Ishikawa (cell line): ENCODE results near the gene CEP131.

Experiments
- CEBPB ChIP-seq: IDR thresholded peaks from 2 replicates; pipeline ENCODE4 v1.6.1; 2012
- CREB1 ChIP-seq: IDR thresholded peaks from 2 replicates; pipeline ENCODE4 v1.6.1; 2012; ENCODE audit warnings: low read depth
- EGR1 ChIP-seq: IDR thresholded peaks from 2 replicates; pipeline ENCODE4 v1.6.1; 2012
- EP300 ChIP-seq: IDR thresholded peaks from 2 replicates; pipeline ENCODE4 v1.6.1; 2012; ENCODE audit warnings: borderline replicate concordance
- FOXM1 ChIP-seq: IDR thresholded peaks from 2 replicates; pipeline ENCODE4 v1.6.1; 2012; ENCODE audit warnings: low read depth, borderline replicate concordance
- NFIC ChIP-seq: IDR thresholded peaks from 2 replicates; pipeline ENCODE4 v1.6.1; 2012
- RAD21 ChIP-seq: IDR thresholded peaks from 2 replicates; pipeline ENCODE4 v1.6.1; 2012; ENCODE audit warnings: low read depth
- TAF1 ChIP-seq: IDR thresholded peaks from 2 replicates; pipeline ENCODE4 v1.6.1; 2012; ENCODE audit warnings: low read depth, mild to moderate bottlenecking
- TCF12 ChIP-seq: IDR thresholded peaks from 2 replicates; pipeline ENCODE4 v1.6.1; 2012; ENCODE audit warnings: low read depth
- TEAD4 ChIP-seq: IDR thresholded peaks from 2 replicates; pipeline ENCODE4 v1.6.1; 2012
- YY1 ChIP-seq: IDR thresholded peaks from 2 replicates; pipeline ENCODE4 v1.6.1; 2012; ENCODE audit warnings: low read depth
- ZBTB7A ChIP-seq: IDR thresholded peaks from 2 replicates; pipeline ENCODE4 v1.6.1; 2012; ENCODE audit warnings: low read depth
- TF ChIP-seq, protein P1 (sequence below): IDR thresholded peaks from 2 replicates; pipeline ENCODE4 v1.6.1; 2012
- TF ChIP-seq, protein P2 (sequence below): IDR thresholded peaks from 2 replicates; pipeline ENCODE4 v1.6.1; 2012
- TF ChIP-seq, protein P3 (sequence below): IDR thresholded peaks from 2 replicates; pipeline ENCODE4 v1.6.1; 2012; ENCODE audit warnings: low read depth, mild to moderate bottlenecking

CEP131 gene

DNA sequence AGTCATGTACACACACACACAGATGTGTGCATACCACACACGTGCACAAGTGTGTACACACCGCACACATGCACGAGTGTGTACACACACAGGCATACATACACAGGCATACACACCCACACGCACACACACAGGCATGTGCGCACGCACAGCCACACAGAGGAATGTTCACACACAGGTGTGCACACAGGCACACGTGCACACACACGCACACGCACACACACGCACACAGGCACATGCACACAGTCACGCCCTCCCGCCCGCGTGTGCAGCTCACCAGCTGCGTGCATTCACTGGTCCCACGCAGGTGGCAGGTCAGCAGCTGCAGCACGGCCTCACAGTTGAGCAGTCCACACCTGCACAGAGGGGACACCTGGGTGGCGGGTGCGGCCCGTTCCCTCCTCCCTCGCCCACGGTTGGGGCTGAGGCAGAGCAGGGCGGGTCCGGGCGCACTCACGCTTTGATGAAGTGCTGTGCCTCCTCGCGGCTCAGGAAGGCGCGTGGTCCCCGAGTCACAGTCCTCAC, 8.4 kb upstream of the CEP131 start:
- no peak for TF ChIP-seq YY1
- no peak for TF ChIP-seq TAF1
- TF ChIP-seq FOXM1: no peak
- no peak for TF ChIP-seq EGR1
- no peak for TF ChIP-seq EP300
- TF ChIP-seq, protein P1, sequence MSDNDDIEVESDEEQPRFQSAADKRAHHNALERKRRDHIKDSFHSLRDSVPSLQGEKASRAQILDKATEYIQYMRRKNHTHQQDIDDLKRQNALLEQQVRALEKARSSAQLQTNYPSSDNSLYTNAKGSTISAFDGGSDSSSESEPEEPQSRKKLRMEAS: no peak
- TF ChIP-seq RAD21: no peak
- no peak for TF ChIP-seq NFIC
- TF ChIP-seq TCF12: no peak
- no peak for TF ChIP-seq ZBTB7A
- TF ChIP-seq, protein P2, sequence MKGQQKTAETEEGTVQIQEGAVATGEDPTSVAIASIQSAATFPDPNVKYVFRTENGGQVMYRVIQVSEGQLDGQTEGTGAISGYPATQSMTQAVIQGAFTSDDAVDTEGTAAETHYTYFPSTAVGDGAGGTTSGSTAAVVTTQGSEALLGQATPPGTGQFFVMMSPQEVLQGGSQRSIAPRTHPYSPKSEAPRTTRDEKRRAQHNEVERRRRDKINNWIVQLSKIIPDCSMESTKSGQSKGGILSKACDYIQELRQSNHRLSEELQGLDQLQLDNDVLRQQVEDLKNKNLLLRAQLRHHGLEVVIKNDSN: no peak
- no peak for TF ChIP-seq CEBPB
- TF ChIP-seq TEAD4: no peak
- no peak for TF ChIP-seq CREB1

DNA sequence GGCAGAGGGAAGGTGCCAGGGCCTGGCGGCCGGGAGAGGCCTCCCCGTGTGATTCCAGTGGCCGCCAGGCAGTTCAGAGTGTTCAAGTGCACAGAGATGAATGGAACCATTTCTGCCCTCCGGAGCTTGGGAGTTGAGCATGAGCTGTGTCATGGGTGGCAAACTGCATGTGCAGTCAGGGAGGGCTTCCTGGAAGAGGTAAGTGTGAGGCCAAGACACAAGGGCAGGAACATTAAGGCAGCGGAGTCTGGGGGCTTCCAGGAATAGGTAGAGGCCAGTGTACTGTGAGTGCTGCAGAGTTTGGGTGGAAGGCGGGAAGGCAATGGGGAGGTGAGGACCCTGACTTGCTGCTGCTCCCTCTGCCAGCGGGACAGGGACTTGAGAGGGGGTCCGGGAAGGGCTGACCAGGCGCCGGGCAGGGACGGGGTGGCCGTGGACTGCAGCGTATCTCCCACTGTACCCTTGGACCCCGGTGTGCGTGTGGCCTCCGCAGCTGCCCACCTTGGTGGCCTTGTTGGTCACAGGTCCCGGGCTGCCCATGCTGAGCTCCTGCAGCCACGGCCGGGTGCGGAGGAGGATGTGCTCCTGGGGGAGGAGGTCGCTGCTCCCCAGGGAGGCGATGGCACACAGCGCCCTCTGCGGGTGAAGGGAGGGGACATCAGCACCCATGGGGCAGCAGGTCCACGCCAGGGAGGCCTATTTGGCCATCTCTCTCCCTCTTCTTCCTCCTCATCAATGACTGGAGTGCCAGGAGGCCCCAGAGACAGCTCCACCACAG, 7.5 kb upstream of the CEP131 start:
- TF ChIP-seq, protein P1: no peak
- peak; percentile 54 for TF ChIP-seq RAD21

DNA sequence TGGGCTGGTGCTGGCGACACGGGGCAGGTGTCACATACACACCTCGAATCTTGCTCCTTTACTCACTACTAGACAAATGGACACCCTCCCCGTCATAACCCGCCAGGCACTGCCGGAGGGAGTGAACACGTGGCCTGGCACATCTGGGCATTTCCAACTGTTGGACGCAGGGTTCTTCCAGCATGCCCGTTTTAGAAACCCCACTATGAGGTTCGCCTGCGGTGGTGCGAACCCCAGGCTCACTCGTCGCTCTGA, 6.8 kb upstream of the CEP131 start:
- TF ChIP-seq EGR1: no peak
- TF ChIP-seq ZBTB7A: no peak
- TF ChIP-seq NFIC: no peak
- no peak for TF ChIP-seq EP300
- no peak for TF ChIP-seq CREB1
- no peak for TF ChIP-seq RAD21
- no peak for TF ChIP-seq TAF1
- TF ChIP-seq, protein P1: no peak
- no peak for TF ChIP-seq YY1
- TF ChIP-seq FOXM1: no peak
- TF ChIP-seq, protein P3, sequence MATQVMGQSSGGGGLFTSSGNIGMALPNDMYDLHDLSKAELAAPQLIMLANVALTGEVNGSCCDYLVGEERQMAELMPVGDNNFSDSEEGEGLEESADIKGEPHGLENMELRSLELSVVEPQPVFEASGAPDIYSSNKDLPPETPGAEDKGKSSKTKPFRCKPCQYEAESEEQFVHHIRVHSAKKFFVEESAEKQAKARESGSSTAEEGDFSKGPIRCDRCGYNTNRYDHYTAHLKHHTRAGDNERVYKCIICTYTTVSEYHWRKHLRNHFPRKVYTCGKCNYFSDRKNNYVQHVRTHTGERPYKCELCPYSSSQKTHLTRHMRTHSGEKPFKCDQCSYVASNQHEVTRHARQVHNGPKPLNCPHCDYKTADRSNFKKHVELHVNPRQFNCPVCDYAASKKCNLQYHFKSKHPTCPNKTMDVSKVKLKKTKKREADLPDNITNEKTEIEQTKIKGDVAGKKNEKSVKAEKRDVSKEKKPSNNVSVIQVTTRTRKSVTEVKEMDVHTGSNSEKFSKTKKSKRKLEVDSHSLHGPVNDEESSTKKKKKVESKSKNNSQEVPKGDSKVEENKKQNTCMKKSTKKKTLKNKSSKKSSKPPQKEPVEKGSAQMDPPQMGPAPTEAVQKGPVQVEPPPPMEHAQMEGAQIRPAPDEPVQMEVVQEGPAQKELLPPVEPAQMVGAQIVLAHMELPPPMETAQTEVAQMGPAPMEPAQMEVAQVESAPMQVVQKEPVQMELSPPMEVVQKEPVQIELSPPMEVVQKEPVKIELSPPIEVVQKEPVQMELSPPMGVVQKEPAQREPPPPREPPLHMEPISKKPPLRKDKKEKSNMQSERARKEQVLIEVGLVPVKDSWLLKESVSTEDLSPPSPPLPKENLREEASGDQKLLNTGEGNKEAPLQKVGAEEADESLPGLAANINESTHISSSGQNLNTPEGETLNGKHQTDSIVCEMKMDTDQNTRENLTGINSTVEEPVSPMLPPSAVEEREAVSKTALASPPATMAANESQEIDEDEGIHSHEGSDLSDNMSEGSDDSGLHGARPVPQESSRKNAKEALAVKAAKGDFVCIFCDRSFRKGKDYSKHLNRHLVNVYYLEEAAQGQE: no peak
- TF ChIP-seq, protein P2: no peak
- no peak for TF ChIP-seq TEAD4
- no peak for TF ChIP-seq TCF12

- TF ChIP-seq, protein P1: no peak
- TF ChIP-seq CEBPB: no peak
- no peak for TF ChIP-seq TEAD4
- no peak for TF ChIP-seq ZBTB7A
- TF ChIP-seq, protein P2: no peak
- TF ChIP-seq RAD21: no peak
- no peak for TF ChIP-seq TAF1
- no peak for TF ChIP-seq CREB1
- TF ChIP-seq FOXM1: no peak
- TF ChIP-seq NFIC: no peak
- no peak for TF ChIP-seq EP300
- no peak for TF ChIP-seq YY1
- TF ChIP-seq, protein P3: no peak
- TF ChIP-seq TCF12: no peak
- TF ChIP-seq EGR1: no peak
These were observed 6.3 kb upstream of the CEP131 start for GRCh38 chr17:81228834-81229665.
